Fibroblast of mammary gland (primary cell): ENCODE data around the gene AKAP17A.

Experiments
- DNase-seq: peaks from one replicate; pipeline ENCODE4 v3.0.0-alpha.2; 2010; ENCODE audit warnings: low read depth
- H3K4me3 ChIP-seq: 2 replicates; pipeline ENCODE4 v1.5.1; 2011; ENCODE audit warnings: low read depth, mild to moderate bottlenecking, low read length, moderate library complexity; ENCODE audit not compliant: control insufficient read depth
- CTCF ChIP-seq: conservative IDR thresholded peaks from 2 replicates; pipeline ENCODE4 v1.5.1; 2011; ENCODE audit warnings: low read depth, low read length, inconsistent platforms; ENCODE audit not compliant: control insufficient read depth, insufficient read depth

The AKAP17A gene

GRCh38 chrX:1629244-1629643, 37.8 kb downstream of the AKAP17A start:
- H3K4me3 ChIP-seq = no peak overlapping the region
- DNase-seq = no peak
- no peak for TF ChIP-seq CTCF

- no peak for TF ChIP-seq CTCF
- H3K4me3 ChIP-seq = no peak overlapping the region
- no peak for DNase-seq
Measured at GRCh38 chrX:1646009-1646408, 54.6 kb downstream of the AKAP17A start.

DNA sequence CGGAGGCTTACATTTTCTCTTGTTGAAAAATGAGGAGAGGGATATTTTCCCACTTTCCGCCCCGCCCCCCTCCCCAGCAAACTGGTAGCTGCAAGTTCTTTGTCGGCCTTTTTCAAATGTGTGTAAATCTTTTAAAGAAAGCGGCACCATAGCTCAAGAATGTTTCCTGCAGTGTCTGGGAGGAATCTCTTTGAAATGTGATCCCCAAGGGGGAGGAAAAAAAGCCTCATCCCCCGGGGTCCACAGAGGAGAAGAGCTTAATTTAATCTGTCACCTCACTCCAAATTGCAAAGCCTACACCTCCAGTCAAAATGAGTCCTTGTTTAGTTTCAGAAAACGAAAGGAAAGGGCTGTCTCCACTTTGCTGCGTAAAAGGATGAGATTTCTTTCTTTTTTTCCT, 58.2 kb downstream of the AKAP17A start:
- DNase-seq = no peak
- no peak overlapping the region for H3K4me3 ChIP-seq

More for the DNA sequence above, 58.2 kb downstream of the AKAP17A start:
- no peak for TF ChIP-seq CTCF
